Thyroid gland (tissue), 4 donors: ENCODE results near the gene HDAC5. TPM values are rescaled to one million over a fixed set of nuclear protein-coding genes. Genes with fewer than 3 reads are reported as not detected.

ENCODE experiments used
- DNase-seq, 2 donors: peaks; one replicate each; pipeline ENCODE4 v3.0.0-alpha.2; 2019
- H3K27ac ChIP-seq, 3 donors: fragments of 200-600 bp; sonication (generic); 1 replicate in 2 of 3; 2 replicates in 1 of 3; pipeline ENCODE4 v1.5.1; 2016 to 2019; ENCODE audit warnings: mild to moderate bottlenecking in 1 of 3, moderate library complexity in 1 of 3
- H3K27me3 ChIP-seq: fragments of 200-600 bp; sonication (generic); one replicate; pipeline ENCODE4 v1.5.1; 2019
- H3K36me3 ChIP-seq, 2 donors: fragments of 200-600 bp; sonication (generic); one replicate each; pipeline ENCODE4 v1.5.1; 2016 to 2019
- H3K4me1 ChIP-seq, 2 donors: fragments of 200-600 bp; sonication (generic); one replicate each; pipeline ENCODE4 v1.5.1; 2017 to 2019
- H3K4me3 ChIP-seq, 3 donors: fragments of 200-600 bp; sonication (generic); replicated peaks in 1 of 3; 1 replicate in 2 of 3; 2 replicates in 1 of 3; pipeline ENCODE4 v1.5.1; 2016; ENCODE audit warnings: mild to moderate bottlenecking in 1 of 3
- H3K9me3 ChIP-seq: fragments of 200-600 bp; sonication (generic); one replicate; pipeline ENCODE4 v1.5.1; 2017
- CTCF ChIP-seq, 6 experiments: fragments of 200-600 bp in 3 of 6; fragments of 450-650 bp in 3 of 6; sonication (generic) in 3 of 6; IDR thresholded peaks; one replicate each; pipeline ENCODE4 v1.5.1; 2016 to 2019; ENCODE audit warnings: antibody characterized with exemption in 6 of 6, mild to moderate bottlenecking in 2 of 6, inconsistent platforms in 1 of 6, moderate library complexity in 1 of 6
- POLR2A ChIP-seq, 2 donors: fragments of 450-650 bp; IDR thresholded peaks; one replicate each; pipeline ENCODE4 v1.6.1; 2017; ENCODE audit warnings: antibody characterized with exemption in 2 of 2, mild to moderate bottlenecking in 2 of 2, moderate library complexity in 1 of 2
- WGBS, 2 donors: methylation state at CpG; one replicate each; pipeline ENCODE4 v1.1.5; 2017; 5-methylcytosine and 5-hydroxymethylcytosine counted together
- intact Hi-C: fragments of 100-400 bp; cut with DNase I; formaldehyde crosslinking; loops from one replicate; pipeline ENCODE4 v1.15.1; 2023
- total RNA-seq, 4 donors: library from RNA; depleted of rRNA; stranded (reverse); fragments of >200 nt; gene quantifications; one replicate each; pipeline ENCODE4 v1.2.3, GENCODE V29; 2016

The HDAC5 gene
- total RNA-seq, 4 donors from 2014 or later: 69.5 to 142 (median 107) TPM

GRCh38 chr17:44092051-44092450, 31.4 kb downstream of the HDAC5 start:
- TF ChIP-seq CTCF (IDR thresholded peaks at IDR 0.05) (no peak), POLR2A (IDR thresholded peaks at IDR 0.05) (no peak)
- H3K9me3 ChIP-seq: no peaks in the 10 kb centered on the region
- no peak overlapping the region for H3K27ac ChIP-seq
- H3K27me3 ChIP-seq: no peaks in the 10 kb centered on the region
- intact Hi-C loops: no loop called here
- no peak for DNase-seq
- H3K36me3 ChIP-seq: peaks cover 48 to 52% of the 10 kb centered on the region in 2 donors
- WGBS, 2 donors: 95% methylated on average over 8 to 11 of the region's 11 CpGs
- no peak overlapping the region for H3K4me3 ChIP-seq
- H3K4me1 ChIP-seq: peaks cover 19 to 20% of the 10 kb centered on the region in 2 donors

GRCh38 chr17:44091200-44091997, 32.0 kb downstream of the HDAC5 start:
- H3K4me3 ChIP-seq: no peak overlapping the region
- intact Hi-C loops: no loop called here
- H3K27ac ChIP-seq: no peak overlapping the region
- H3K27me3 ChIP-seq: no peaks in the 10 kb centered on the region
- H3K9me3 ChIP-seq: no peaks in the 10 kb centered on the region
- DNase-seq: no peak
- peaks cover 50 to 53% of the 10 kb centered on the region in 2 donors for H3K36me3 ChIP-seq
- no peak for TF ChIP-seq CTCF (IDR thresholded peaks at IDR 0.05)
- TF ChIP-seq POLR2A (IDR thresholded peaks at IDR 0.05): no peak
- WGBS, 2 donors: 91 to 96% methylated on average over 11 of the region's 14 CpGs
- peaks cover 13% of the 10 kb centered on the region in 2 donors for H3K4me1 ChIP-seq

GRCh38 chr17:44088254-44088653, 35.2 kb downstream of the HDAC5 start:
- WGBS, 2 donors: 96 to 100% methylated on average over 15 of the region's 16 CpGs
- intact Hi-C loops: no loop called here
- H3K36me3 ChIP-seq: peaks cover 73 to 80% of the 10 kb centered on the region in 2 donors
- no peak overlapping the region for H3K4me3 ChIP-seq
- no peaks in the 10 kb centered on the region for H3K4me1 ChIP-seq
- H3K27ac ChIP-seq: no peak overlapping the region
- H3K9me3 ChIP-seq: no peaks in the 10 kb centered on the region
- no peak for DNase-seq
- no peaks in the 10 kb centered on the region for H3K27me3 ChIP-seq
- no peak for TF ChIP-seq POLR2A (IDR thresholded peaks at IDR 0.05)
- TF ChIP-seq CTCF (IDR thresholded peaks at IDR 0.05): no peak

- TF ChIP-seq CTCF (IDR thresholded peaks at IDR 0.05) (no peak), POLR2A (IDR thresholded peaks at IDR 0.05) (no peak)
- H3K36me3 ChIP-seq: peaks cover 73 to 80% of the 10 kb centered on the region in 2 donors
These were observed 36.1 kb downstream of the HDAC5 start for GRCh38 chr17:44087319-44087718.

More at GRCh38 chr17:44087319-44087718, 36.1 kb downstream of the HDAC5 start:
- 78 to 86% methylated on average over 8 of the region's 8 CpGs for WGBS, 2 donors
- intact Hi-C loops: no loop called here
- DNase-seq: no peak
- Histone ChIP-seq H3K4me1 (no peaks in the 10 kb centered on the region), H3K4me3 (no peak overlapping the region), H3K9me3 (no peaks in the 10 kb centered on the region), H3K27ac (no peak overlapping the region), H3K27me3 (no peaks in the 10 kb centered on the region)
